AG08395 (cell line): ENCODE data around the gene BPNT1.
"Not testable (repeated sequence)": the region's sequence is repeated elsewhere in the genome, so short reads cannot be mapped to it uniquely, and the experiment has no call there.

Experiments used
- DNase-seq: peaks from one replicate; pipeline ENCODE4 v3.0.0; 2012; ENCODE audit warnings: mixed read lengths, low spot score

Gene BPNT1

GRCh38 chr1:220077887-220078286, 11.7 kb downstream of the BPNT1 start:
- no peak for DNase-seq

GRCh38 chr1:220076861-220077762, 12.5 kb downstream of the BPNT1 start:
- no peak for DNase-seq

DNA sequence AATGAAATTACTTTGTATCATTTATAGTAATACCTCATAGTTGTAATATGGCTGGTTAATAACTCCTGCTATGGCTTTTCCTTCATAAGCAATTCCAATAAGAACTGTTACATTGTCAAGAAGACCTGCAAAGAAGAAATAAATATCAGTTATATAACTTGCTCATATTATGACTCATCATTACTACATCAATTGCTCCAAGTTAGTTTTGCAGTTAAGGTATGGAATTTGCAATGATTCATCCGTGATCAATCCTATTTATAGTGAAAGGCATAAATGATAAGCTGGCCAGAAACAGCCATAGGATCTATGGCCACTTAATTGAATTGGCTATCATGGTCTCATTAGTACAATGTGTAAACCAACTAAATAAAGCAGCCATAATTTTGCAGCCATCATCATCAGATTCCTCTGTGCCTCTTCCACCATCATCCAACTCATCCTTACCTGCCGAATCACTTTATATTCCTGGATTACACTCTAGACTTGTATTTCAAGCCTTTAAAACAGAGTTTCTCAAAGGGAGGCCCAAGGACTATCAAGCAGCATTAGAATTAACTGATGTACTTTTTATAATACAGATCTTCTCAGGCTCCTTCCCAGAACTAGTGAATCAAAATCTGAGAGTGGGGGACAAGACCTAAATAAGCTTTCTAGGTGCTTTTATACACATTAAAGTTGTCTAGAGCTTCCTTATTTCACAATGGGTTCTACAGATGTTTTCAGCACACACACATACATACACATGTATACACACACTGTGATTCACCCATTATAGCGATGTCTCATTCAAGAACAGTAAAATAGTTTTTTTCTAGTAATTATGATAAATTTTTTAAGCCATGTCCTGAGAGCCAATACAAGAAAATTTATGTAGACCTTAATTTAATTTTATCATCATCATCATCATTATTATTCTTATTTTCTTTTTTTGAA, 22.1 kb downstream of the BPNT1 start:
- DNase-seq = no peak

DNA sequence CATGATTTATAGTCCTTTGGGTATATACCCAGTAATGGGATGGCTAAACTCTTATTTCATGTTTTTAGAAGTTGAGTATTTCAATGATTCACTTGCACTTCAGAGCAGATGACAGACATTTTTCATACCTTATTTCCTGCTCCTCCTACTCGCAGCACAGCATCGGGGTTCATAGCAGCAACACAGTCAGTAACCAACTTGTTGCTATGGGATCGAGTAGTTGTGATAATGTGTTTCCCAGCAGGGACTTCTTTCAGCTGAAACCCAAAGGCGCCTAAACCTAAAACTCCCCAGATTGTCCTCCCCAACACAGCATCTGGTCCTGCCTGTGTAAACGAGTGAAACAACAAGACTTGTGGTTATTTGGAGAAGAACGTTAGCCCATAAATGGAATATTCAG, 27.0 kb downstream of the BPNT1 start:
- no peak for DNase-seq

- no peak for DNase-seq
These were observed 28.7 kb downstream of the BPNT1 start for GRCh38 chr1:220060876-220061275.

DNA sequence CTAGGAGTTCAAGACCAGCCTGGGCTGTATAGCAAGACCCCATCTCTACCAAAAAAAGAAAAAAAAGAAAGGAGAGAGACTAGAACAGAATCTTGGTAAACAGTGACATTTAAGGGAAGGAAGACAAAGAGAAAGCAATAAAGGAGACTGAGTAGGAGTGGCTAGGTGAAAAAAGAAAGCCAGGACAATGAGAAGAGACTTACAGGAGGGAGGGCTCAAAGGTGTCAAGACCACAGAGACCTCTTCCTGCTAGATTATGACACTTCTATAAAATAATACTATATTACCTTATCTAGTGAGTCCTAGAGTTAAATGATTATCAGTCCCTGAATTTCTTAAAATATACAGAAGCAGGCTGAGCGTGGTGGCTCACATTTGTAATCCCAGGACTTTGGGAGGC, 33.2 kb downstream of the BPNT1 start:
- no peak for DNase-seq

DNA sequence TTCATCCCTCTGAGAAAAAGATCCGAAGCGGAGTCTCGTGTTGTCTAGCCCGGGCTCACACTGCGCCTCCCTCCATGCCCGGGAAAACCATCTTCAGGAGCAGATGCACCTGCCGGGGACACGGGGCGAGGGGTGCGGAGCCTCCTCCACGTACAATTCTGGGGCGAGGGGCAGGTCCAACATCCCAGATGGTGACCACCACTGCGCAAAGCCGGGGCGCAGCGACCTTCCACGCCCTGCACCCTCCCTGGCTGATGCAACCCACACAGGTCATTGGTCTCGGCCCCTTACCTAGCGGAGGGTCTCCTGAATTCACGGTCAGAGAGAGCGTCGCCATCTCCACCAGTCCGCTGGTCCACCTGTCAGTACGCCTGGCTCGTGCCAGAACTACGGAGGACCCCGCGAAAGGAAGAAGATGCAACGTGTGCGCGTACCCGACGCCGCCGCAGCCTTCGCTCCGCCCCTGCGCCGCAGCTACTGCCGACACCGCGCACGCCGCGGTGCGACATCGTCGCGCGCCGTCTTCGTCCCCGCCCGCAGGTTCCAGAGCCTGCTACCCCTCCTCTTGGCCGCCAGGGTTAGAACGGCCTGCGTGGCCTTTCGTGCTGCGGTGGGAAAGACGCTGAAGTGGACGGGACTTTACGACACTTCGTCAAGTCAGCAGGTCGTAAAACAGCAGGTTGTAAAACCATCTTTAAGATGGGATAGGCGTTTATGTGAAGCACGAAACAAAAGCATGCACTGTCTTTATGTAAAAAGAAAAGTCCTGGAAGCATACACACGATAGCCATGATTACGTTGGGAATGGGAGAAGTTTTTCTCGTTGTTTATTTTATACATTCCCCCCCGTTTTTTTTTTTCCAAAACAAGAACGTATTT, 43.3 kb downstream of the BPNT1 start, which contains the start of gene EPRS1:
EPRS1 (minus strand) TSS at position 454 of the 879 bp plus-strand sequence; CDS start at position 337, 117 bp downstream.
- DNase-seq = peak; percentile 97

DNA sequence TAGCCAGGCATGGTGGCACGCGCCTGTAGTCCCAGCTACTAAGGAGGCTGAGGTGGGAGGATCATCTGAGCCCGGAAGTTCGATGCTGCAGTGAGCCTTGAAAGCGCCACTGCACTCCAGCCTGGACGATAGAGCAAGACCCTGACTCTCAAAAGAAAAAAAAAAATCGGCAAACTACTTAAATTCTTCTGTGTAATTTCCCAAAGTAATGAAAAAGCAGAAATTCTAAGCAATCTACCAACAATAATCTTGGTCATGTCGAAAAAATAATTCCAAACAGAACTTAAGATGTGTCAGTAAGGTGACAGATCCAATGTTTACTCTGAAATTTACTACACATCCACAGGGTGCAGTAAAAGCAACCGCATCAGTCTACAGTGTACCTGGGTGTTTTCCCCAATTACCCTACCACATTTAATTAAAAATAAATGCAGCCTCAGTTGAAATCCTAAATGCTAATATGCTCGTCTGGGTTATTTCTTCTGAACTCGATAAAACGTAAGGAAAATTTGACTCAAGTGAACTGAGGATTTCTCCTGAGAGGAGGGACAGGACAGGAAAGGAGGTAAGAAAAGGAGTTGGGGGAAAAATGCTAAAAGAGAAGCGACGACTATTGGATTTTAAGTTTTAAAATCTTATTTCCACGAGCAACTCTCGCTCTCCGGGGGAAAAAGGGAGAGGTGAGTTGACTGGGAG, 44.1 kb downstream of the BPNT1 start:
- no peak for DNase-seq

DNA sequence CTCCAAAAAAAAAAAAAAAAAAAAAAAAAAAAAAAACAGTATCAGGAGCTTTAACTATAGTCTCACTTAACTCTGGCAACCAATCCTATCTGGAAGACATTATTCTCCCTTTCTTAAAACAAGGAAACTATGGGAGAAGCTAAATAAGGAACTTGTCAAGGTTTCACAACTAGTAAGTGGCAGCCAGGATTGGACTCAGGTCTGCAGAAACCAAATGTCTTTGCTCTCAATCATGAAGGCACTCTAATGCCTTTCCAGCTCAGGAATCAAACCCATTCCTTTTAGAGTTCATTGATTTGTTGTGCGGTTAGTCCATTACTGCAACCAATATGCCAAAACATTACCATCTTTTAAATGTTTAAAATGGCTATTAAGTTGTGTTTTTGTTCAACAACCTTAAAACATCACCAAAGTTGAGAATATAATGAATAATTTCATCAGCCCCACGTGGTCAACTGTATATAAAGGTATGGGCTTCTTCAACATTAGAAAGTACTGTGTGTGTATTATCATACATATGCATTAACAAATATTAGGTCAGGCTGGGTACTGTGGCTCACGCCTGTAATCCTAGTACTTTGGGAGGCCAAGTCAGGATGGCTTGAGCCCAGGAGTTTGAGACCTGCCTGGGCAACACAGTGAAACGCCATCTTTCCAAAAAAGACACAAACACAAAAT, 44.8 kb downstream of the BPNT1 start:
- no peak for DNase-seq

GRCh38 chr1:220043646-220044045, 45.9 kb downstream of the BPNT1 start:
- DNase-seq = no peak

DNA sequence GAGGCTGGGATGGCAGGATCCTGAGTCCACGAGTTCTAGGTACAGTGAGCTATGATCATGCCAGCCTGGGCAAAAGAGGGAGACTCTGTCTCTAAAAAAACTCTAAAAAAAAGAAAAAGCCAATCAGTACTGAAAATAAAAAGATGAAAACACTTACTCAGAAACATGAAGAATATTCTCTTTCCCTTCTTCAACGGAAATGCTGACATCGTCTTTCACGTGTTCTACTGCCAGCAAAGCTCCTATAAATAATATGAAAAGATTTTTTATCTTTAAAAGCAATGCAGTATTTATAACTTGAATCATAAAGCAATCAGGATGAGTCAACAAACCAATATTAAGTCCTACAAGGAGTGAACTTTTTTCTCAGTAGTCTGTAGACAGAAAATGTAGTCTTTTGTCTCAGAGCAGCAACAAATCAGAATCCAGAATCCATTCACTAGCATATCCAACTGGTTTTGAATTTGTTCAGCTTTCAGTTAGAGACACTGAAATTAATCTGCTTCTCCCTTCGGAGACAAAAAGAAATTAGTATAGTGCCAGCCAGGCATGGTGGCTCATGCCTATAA, 49.5 kb downstream of the BPNT1 start:
- no peak for DNase-seq

DNA sequence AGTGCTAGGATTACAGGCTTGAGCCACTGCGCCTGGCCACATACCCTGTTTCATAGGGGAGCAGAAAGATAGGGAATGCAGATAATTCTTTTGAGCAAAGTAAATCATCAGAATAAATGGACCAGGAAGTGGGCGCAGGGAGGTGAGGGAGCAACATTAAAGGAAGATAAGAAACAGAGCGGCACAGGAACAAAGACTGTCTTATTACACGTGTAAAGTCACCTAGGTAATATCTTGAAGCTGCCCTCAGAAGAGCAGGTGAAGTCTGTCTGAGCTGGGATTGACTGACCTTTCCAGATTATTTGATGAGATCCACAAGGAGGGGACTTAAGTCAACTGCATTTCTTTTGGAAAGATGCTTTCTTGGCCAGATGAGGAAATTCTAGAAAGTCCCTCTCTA, 50.9 kb downstream of the BPNT1 start:
- DNase-seq = no peak

- not testable (repeated sequence) for DNase-seq
These were observed 51.8 kb downstream of the BPNT1 start for GRCh38 chr1:220037810-220038209.

- no peak for DNase-seq
These were observed 56.7 kb downstream of the BPNT1 start for GRCh38 chr1:220032911-220033310.

- no peak for DNase-seq
These were observed 58.3 kb downstream of the BPNT1 start for GRCh38 chr1:220031287-220031686.

GRCh38 chr1:220028346-220028895, 61.2 kb downstream of the BPNT1 start:
- no peak for DNase-seq

GRCh38 chr1:220019071-220019470, 70.5 kb downstream of the BPNT1 start:
- DNase-seq = no peak

GRCh38 chr1:220013497-220013896, 76.1 kb downstream of the BPNT1 start:
- DNase-seq = no peak

- DNase-seq = peak; percentile 23
These were observed 77.3 kb downstream of the BPNT1 start for GRCh38 chr1:220012259-220012658.

- DNase-seq = no peak
These were observed 78.0 kb downstream of the BPNT1 start for GRCh38 chr1:220011620-220012019.
